ENCODE measurements around the gene EIF4G3. TPM values are rescaled to one million over a fixed set of nuclear protein-coding genes. Genes with fewer than 3 reads are reported as not detected.

The EIF4G3 gene
- total RNA-seq, 4 donors from 2014 or later, result 48.6 to 73.6 (median 57.9) TPM

DNA sequence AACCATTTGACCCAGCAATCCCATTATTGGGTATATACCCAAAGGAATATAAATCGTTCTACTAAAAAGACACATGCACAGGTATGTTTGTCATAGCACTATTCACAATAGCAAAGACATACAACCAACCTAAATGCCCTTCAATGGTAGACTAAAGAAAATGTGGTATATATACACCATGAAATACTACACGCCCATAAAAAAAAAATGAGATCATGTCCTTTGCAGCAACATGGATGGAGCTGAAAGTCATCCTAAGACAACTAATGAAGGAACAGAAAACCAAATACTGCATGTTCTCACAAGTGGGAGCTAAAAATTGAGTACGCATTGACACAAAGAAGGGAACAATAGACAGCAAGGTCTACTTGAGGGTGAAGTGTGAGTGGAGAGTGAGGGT is 72.0 kb downstream of the EIF4G3 start:
- Histone ChIP-seq H3K36me3 (peaks cover 0 to 13% of the 10 kb centered on the region in 2 donors), H3K4me1 (no peaks in the 10 kb centered on the region), H3K9me3 (no peaks in the 10 kb centered on the region), H3K27ac (no peak overlapping the region), H3K27me3 (no peaks in the 10 kb centered on the region), H3K4me3 (no peak overlapping the region)
- WGBS, 2 donors (ENCODE audit: low coverage in 1 of 2), result 94 to 100% methylated on average over 2 to 3 of the region's 3 CpGs
- TF ChIP-seq, protein P1, sequence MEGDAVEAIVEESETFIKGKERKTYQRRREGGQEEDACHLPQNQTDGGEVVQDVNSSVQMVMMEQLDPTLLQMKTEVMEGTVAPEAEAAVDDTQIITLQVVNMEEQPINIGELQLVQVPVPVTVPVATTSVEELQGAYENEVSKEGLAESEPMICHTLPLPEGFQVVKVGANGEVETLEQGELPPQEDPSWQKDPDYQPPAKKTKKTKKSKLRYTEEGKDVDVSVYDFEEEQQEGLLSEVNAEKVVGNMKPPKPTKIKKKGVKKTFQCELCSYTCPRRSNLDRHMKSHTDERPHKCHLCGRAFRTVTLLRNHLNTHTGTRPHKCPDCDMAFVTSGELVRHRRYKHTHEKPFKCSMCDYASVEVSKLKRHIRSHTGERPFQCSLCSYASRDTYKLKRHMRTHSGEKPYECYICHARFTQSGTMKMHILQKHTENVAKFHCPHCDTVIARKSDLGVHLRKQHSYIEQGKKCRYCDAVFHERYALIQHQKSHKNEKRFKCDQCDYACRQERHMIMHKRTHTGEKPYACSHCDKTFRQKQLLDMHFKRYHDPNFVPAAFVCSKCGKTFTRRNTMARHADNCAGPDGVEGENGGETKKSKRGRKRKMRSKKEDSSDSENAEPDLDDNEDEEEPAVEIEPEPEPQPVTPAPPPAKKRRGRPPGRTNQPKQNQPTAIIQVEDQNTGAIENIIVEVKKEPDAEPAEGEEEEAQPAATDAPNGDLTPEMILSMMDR (IDR thresholded peaks at IDR 0.05), result no peak
- TF ChIP-seq POLR2A (IDR thresholded peaks at IDR 0.05) (no peak), EP300 (IDR thresholded peaks at IDR 0.05) (no peak), POLR2AphosphoS5 (IDR thresholded peaks at IDR 0.05) (no peak)
- no peak for ATAC-seq

DNA sequence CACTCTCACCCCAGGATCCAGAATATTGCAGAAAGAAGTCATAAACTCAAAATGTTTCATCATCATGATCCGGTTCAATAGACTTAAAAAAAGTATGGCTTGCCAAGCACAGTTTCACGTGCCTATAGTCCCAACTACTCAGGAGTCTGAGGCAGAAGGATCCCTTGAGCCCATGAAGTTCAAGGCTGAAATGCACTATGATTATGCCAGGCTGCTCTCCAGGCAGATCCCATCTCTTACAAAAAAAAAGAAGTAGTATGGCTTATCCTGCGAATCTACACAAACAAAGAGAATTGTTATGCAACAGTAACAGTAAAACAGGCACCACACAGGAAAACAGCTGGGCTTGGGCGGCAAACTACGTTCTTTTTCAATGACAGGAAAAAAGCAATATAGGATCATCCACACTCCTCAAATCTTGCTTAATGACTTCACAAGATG is 76.2 kb downstream of the EIF4G3 start:
- Histone ChIP-seq H3K9me3 (no peaks in the 10 kb centered on the region), H3K4me1 (no peaks in the 10 kb centered on the region), H3K36me3 (peaks cover 0 to 11% of the 10 kb centered on the region in 2 donors), H3K27me3 (no peaks in the 10 kb centered on the region), H3K27ac (no peak overlapping the region), H3K4me3 (no peak overlapping the region)
- TF ChIP-seq POLR2A (IDR thresholded peaks at IDR 0.05), result no peak
- no peak for TF ChIP-seq POLR2AphosphoS5 (IDR thresholded peaks at IDR 0.05)
- TF ChIP-seq, protein P1 (IDR thresholded peaks at IDR 0.05), result no peak
- TF ChIP-seq EP300 (IDR thresholded peaks at IDR 0.05), result no peak
- WGBS, 2 donors (ENCODE audit: low coverage in 1 of 2), result 43 to 46% methylated on average over 4 to 5 of the region's 5 CpGs
- ATAC-seq, result peak; percentile 48

DNA sequence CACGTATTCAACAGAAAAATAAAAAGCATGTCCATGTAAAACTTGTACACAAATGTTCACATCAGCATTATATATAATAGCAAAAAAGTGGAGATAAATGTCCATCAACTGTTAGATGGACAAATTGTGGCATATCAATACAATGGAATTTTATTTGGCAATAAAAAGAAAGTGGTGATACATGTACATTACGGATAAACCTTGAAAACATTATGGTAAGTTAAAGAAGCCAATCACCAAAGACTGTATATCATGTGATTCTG is 76.9 kb downstream of the EIF4G3 start:
- no peak for TF ChIP-seq EP300 (IDR thresholded peaks at IDR 0.05)
- TF ChIP-seq, protein P1 (IDR thresholded peaks at IDR 0.05), result no peak
- no peak for TF ChIP-seq POLR2A (IDR thresholded peaks at IDR 0.05)
- TF ChIP-seq POLR2AphosphoS5 (IDR thresholded peaks at IDR 0.05), result no peak
- Histone ChIP-seq H3K27me3 (no peaks in the 10 kb centered on the region), H3K9me3 (no peaks in the 10 kb centered on the region), H3K36me3 (peaks cover 0 to 4% of the 10 kb centered on the region in 2 donors), H3K27ac (no peak overlapping the region), H3K4me3 (no peak overlapping the region), H3K4me1 (no peaks in the 10 kb centered on the region)
- WGBS, 2 donors (ENCODE audit: low coverage in 1 of 2), result 80 to 82% methylated on average over 2 of the region's 2 CpGs
- no peak for ATAC-seq

DNA sequence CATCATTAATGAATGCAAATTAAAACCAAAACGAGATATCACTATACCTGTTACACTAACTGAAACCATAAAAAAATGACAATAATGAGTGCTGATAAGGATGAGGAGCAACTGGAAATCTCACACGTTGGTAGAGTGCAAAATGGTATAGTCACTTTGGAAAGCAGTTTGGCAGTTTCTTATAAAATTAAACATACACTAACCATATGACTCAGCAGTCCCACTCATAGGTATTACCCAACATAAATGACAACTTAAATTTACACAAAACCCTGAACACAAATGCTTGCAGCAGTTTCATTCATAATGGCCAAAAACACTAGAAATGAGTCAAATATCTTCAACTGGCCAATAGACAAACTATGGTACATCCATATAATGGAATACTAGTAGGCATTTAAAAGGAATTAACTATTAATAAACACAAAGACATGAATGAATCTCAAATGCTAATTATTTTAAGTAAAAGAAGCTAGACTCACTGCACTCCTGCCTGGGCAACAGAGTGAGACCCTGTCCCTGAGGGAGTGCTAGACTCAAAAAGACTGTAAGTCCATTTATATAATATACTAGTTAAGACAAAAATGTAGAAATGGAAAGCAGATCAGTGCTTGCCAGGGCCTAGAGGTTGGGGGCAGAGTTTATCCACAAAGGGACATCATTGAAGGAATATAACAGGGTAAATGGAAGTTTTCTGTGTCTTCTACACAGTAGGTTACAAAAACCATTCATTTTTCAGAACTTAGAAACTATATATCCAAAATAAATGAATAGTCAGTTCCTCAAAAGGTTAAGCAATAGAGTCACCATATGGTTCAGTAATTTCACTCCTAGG is 77.4 kb downstream of the EIF4G3 start:
- Histone ChIP-seq H3K36me3 (no peaks in the 10 kb centered on the region), H3K4me3 (no peak overlapping the region), H3K4me1 (no peaks in the 10 kb centered on the region), H3K27me3 (no peaks in the 10 kb centered on the region), H3K9me3 (no peaks in the 10 kb centered on the region), H3K27ac (no peak overlapping the region)
- no peak for ATAC-seq
- 85 to 100% methylated on average over 2 of the region's 2 CpGs for WGBS, 2 donors (ENCODE audit: low coverage in 1 of 2)
- TF ChIP-seq, protein P1 (IDR thresholded peaks at IDR 0.05), result no peak
- TF ChIP-seq POLR2A (IDR thresholded peaks at IDR 0.05) (no peak), POLR2AphosphoS5 (IDR thresholded peaks at IDR 0.05) (no peak), EP300 (IDR thresholded peaks at IDR 0.05) (no peak)

Data from gastroesophageal sphincter (tissue), 4 donors.